ENCODE measurements around the gene GJA3.
"Not testable (repeated sequence)": the region's sequence is repeated elsewhere in the genome, so short reads cannot be mapped to it uniquely, and the experiment has no call there.

The GJA3 gene

DNA sequence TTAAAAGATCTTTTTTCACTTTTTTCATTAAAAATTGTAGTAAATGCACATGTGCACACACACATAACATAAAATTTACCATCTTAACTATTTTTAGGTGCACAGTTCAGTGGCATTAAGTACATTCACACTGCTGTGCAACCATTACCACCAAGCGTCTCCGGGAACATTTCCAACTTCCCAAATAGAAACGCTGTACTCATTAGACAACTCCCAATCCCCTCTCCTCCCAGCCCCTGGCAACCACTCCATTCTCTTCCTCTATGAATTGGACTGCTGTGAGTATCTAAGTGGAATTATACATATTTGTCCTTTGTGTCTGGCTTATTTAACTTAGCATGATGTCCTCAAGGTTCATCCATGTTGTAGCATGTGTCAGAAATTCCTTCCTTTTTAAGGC lies 20.3 kb upstream of the GJA3 start:
- no peak for DNase-seq

- no peak for DNase-seq
Observed at GRCh38 chr13:20178156-20178555, 17.3 kb upstream of the GJA3 start.

- no peak for DNase-seq
Observed at GRCh38 chr13:20177049-20177831, 16.4 kb upstream of the GJA3 start.

GRCh38 chr13:20175907-20176652 lies 15.2 kb upstream of the GJA3 start:
- no peak for DNase-seq

DNA sequence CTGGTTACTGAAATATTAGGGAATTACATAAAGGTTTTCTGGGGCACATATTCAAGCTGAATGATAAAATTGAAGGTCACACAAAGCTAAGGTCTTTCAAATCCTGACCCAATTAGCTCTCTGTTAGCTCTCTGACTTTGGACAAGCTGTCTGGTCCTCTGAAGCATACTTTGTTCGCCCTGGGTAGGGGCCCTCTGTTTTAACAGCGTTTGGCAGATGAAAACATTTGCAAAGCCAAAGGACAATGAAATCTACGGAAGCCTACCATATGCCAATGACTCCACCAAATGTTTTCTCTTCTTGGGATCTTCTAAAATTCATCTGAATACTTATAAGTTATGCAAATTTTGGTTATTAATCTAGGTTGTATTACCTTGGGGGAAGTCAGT lies 14.5 kb upstream of the GJA3 start:
- DNase-seq: no peak

GRCh38 chr13:20174656-20175405 lies 14.0 kb upstream of the GJA3 start:
- peak; percentile 38 for DNase-seq

DNA sequence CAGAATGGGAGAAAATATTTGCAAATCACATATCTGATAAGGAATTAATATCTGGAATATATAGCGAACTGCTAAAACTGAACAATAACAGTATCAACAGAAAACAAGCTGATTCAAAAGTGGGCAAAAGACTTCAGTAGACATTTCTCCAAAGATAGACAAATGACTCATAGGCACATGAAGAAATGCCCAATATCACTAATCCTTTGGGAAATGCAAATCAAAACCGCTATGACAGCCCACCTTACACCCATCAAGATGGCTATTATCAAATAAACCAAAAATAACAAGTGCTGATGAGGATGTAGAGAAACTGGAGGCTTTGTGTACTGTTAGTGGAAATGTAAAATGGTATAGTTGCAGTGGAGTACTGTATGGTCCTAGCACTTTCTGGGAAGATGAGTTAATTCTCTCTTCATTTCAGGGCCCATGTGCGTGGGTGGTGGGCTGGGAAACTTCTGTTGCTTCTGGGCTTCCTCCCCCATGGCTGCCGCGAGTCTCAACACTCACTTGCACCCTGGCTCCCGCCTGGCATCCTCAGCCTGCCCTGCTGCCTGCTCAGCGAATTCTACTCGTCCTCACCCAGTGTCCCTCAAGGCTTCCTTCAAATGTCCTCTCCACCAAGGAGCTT lies 12.4 kb upstream of the GJA3 start:
- no peak for DNase-seq

DNA sequence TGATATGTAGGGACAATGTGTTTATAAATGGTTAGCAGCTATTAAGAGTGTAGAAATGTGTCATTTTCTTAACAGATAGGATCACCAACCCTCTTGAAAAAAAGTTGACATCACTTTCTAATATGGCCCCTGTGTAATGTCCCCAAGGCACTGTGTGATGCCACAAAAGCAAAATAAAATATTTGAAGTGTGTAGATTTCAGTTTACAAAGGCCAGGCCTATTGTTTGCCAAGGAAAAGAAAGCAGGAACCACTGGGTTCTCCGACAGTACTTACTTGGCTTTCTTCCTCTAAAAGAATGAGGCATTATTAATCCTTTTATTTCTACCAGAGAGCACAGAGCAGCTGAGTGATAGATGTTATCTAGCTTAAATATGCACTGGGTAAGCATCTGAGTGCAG lies 10.5 kb upstream of the GJA3 start:
- no peak for DNase-seq

GRCh38 chr13:20170921-20171320 lies 10.1 kb upstream of the GJA3 start:
- DNase-seq: no peak

GRCh38 chr13:20168396-20168795 lies 7.5 kb upstream of the GJA3 start:
- no peak for DNase-seq

- DNase-seq: peak; percentile 52
Observed at GRCh38 chr13:20165417-20166257, 4.8 kb upstream of the GJA3 start.

DNA sequence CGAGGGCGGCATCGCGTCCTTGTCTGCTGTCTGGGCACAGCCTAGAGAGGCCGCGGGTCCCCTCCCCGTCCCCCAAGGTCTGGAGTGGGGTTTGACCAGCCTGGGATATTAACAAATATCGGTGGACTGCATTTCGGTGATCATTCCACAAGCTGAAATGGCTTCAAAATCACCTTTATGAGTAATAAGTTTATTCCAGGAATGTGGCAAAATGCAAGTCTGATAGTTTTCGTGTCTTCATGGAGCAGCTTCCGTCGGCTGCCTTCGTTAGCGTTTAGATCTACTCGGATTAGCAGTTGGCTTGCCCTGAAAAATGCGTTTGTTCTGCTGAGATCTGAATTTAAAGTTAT lies 1.1 kb upstream of the GJA3 start:
- no peak for DNase-seq

DNA sequence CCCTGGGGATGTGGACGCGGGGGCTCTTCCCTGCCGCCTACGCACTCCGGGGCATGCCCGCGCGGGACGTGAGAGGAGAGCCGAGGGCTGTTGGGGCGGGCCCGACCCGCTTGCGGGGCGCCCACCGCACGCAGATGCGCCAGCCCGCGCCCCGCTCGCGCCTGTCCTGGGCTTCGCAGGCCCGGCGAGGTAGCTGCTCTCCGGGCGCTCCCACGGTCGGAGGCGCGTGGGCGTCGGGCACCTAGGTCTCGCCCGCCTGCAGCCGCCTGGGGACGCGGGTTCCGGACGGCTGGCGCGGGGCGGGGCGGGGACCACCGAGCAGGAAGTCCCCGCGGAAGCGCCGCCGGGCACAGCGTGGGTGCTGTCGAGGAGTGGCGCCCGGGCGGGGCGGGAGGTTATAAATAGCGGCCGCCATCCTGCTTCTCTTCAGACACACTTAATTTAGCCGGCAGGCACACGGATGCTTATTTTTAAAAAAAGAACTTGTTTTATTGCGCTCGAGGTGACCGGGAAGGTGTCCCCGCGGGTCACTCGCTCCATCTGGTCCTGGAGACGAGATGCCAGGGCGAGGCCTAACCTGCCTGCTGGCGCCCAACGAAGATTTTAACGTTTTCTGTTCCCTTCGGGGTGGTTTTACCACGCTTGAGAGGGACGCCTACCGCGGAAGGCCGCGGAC lies 561 bp upstream of the GJA3 start:
- peak; percentile 46 for DNase-seq

GRCh38 chr13:20159646-20160305 lies 1.1 kb downstream of the GJA3 start:
- DNase-seq: no peak

DNA sequence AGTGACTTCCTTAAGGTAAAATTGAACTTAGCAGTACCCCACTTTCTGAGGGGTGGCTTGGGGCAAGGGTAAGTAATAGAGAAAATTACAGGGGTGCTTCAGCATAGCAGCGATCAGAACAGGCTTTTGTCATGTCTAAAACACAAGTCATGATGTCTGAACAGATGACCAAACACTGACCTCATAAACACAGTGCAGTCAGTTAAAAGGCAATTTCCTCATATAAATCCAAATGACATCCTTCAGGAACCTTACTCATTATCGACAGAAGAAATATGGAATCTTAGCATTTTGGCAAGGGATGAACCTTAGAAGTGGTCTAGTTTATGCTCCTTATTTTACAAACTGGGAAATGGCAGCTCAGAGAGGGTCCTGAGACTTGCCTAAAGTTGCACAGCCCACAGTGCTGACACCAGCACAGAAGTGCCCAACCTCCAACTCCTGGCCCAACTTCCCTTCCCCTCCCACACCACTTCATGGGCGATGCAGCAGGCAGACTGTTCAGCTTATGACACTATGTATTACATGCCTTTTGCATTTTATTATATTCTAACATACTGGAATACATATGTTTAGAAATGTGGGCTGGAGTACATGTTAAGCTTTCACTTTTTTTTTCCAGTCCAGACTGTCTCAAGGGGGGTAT lies 3.6 kb downstream of the GJA3 start:
- no peak for DNase-seq

DNA sequence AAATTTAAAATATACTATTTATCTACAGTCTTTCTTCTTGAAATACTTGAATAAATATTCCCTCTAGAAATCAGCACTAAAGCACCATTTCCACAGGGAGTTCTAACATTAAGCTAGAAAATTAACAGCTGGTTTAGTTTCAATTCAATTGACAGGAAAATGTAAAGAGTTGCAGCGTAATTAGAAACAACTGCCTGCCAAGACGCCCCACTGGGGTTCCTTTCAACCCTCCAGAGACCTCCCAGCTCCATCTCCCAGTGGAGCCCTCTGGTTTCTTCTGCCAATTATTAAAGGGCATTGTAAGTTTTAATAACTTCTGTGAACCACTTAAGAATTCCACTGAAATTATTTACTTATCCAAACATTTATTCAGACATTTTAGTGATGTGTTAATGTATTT lies 4.2 kb downstream of the GJA3 start:
- no peak for DNase-seq

DNA sequence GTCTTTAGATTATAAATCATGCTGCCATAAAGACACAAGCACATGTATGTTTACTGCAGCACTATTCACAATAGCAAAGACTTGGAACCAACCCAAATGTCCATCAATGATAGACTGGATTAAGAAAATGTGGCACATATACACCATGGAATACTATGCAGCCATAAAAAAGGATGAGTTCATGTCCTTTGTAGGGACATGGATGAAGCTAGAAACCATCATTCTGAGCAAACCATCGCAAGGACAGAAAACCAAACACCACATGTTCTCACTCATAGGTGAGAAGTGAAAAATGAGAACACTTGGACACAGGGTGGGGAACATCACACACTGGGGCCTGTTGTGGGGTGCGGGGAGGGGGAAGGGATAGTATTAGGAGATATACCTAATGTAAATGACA lies 7.6 kb downstream of the GJA3 start:
- DNase-seq: not testable (repeated sequence)

DNA sequence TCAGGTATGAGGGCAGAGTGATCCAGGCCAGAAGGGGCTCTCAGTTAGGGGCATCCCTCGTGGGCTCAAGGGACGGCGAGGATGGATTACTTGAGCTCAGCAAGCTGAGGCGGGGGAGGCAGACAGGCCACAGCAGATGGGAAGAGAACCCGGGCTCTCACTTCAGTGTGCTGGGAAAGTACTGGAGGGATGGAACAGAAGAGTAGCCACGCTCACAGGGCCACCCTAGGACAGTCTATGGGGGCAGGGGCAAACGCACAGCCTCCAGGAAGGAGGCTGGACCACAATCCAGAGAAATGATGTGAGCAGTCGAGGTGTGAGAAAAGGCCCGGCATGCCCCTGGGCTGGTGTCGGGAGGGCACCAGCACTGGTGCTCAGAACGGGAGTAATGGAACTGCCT lies 9.2 kb downstream of the GJA3 start:
- no peak for DNase-seq

DNA sequence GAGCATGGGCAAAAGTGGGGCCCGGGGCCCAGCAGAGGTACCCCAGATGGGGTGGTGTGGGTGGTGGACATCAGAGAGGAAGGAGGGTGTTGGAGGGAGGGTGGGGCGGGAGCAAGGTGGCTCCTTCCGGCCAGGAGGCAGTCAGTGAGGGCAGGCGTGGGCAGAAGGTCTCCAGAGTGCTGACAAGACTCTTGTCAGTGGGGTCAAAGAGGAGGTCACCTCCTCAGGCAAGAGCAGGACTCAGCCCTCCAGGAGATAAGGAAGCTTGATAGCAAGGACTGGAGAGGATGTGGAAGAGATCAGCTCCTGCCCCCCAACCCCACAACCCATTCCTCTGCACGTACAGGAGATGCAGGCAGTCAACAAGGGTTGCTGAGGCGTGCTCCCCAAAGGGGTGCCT lies 9.8 kb downstream of the GJA3 start:
- no peak for DNase-seq

- DNase-seq: no peak
Observed at GRCh38 chr13:20150561-20150960, 10.3 kb downstream of the GJA3 start.

- no peak for DNase-seq
Observed at GRCh38 chr13:20149762-20150161, 11.1 kb downstream of the GJA3 start.

Measured in NCI-H748 treated with DMSO at 0.1 percent for 48 hours (cell line).